Measurements from ENCODE around the gene CYSLTR2. TPM values are rescaled to one million over a fixed set of nuclear protein-coding genes. Genes with fewer than 3 reads are reported as not detected.

Gene CYSLTR2
- total and polyA plus RNA-seq, 2 donors (not counting 1 experiment from before 2014, with no cell fraction given) = 0.09 TPM; not detected in 1

- Histone ChIP-seq H3K36me3 (replicated peaks in 1 of 2; ENCODE audit: control extremely low read depth in 1 of 2, control insufficient read depth in 1 of 2, extremely low read depth in 1 of 2, insufficient read depth in 2 of 2, low read length in 1 of 2) (no peaks in the 10 kb centered on the region), H3K4me3 (ENCODE audit: control extremely low read depth in 1 of 5, extremely low read depth in 1 of 5, insufficient read depth in 1 of 5, low read depth in 2 of 5, low read length in 4 of 5) (no peak overlapping the region), H3K9me3 (ENCODE audit: control extremely low read depth in 1 of 3, control insufficient read depth in 2 of 3, insufficient read depth in 1 of 3, low read length in 2 of 3) (peaks cover 0 to 8% (median 4%) of the 10 kb centered on the region in 3 donors), H3K79me2 (ENCODE audit: control insufficient read depth, insufficient read depth, low read length) (no peaks in the 10 kb centered on the region), H3K4me1 (ENCODE audit: control insufficient read depth in 2 of 2, insufficient read depth in 2 of 2, low read length in 2 of 2) (no peaks in the 10 kb centered on the region), H3K27ac (ENCODE audit: low read length in 2 of 2) (no peak overlapping the region), H3K4me2 (replicated peaks; ENCODE audit: low read depth, low read length, poor library complexity, severe bottlenecking) (no peak overlapping the region), H3K27me3 (replicated peaks in 1 of 4; ENCODE audit: control extremely low read depth in 1 of 4, control insufficient read depth in 3 of 4, insufficient read depth in 4 of 4, low read length in 3 of 4) (peaks cover 0 to 5% (median 0%) of the 10 kb centered on the region in 4 experiments), H4K20me1 (ENCODE audit: control insufficient read depth, insufficient read depth, low read length, poor library complexity, severe bottlenecking) (no peaks in the 10 kb centered on the region), H3K9ac (ENCODE audit: low read length) (no peak overlapping the region), H2AFZ (ENCODE audit: insufficient read depth, low read depth, low read length, poor library complexity, severe bottlenecking) (no peak overlapping the region)
- no peak for DNase-seq
- 92% methylated on average over 1 of the region's 6 CpGs for WGBS (ENCODE audit: insufficient coverage)
- Mint-ChIP-seq H3K4me3 (no peak overlapping the region), H3K9me3 (ENCODE audit: insufficient read depth) (peaks cover 7% of the 10 kb centered on the region), H3K4me1 (no peaks in the 10 kb centered on the region), H3K27ac (no peak overlapping the region), H3K27me3 (peaks cover 22% of the 10 kb centered on the region)
- ChIA-PET POLR2A (no interaction called here), CTCF (no interaction called here)
- intact Hi-C loops (cut with micrococcal nuclease) = no loop called here
- TF ChIP-seq CTCF (IDR thresholded peaks at IDR 0.05) = no peak
- no peak for TF ChIP-seq EZH2 (IDR thresholded peaks at IDR 0.05; ENCODE audit: borderline replicate concordance, insufficient read depth, low read depth, low read length, poor library complexity, severe bottlenecking)
- no peak for ATAC-seq (ENCODE audit: low read depth)
These were observed 11.7 kb upstream of the CYSLTR2 start for GRCh38 chr13:48642061-48642460.

- ATAC-seq (ENCODE audit: low read depth) (no peak), DNase-seq (no peak)
- TF ChIP-seq EZH2 (IDR thresholded peaks at IDR 0.05; ENCODE audit: borderline replicate concordance, insufficient read depth, low read depth, low read length, poor library complexity, severe bottlenecking) (no peak), CTCF (IDR thresholded peaks at IDR 0.05) (no peak)
- Histone ChIP-seq H3K4me2 (replicated peaks; ENCODE audit: low read depth, low read length, poor library complexity, severe bottlenecking) (no peak overlapping the region), H3K4me3 (ENCODE audit: control extremely low read depth in 1 of 5, extremely low read depth in 1 of 5, insufficient read depth in 1 of 5, low read depth in 2 of 5, low read length in 4 of 5) (no peak overlapping the region), H2AFZ (ENCODE audit: insufficient read depth, low read depth, low read length, poor library complexity, severe bottlenecking) (no peak overlapping the region), H3K36me3 (replicated peaks in 1 of 2; ENCODE audit: control extremely low read depth in 1 of 2, control insufficient read depth in 1 of 2, extremely low read depth in 1 of 2, insufficient read depth in 2 of 2, low read length in 1 of 2) (no peaks in the 10 kb centered on the region), H3K27ac (ENCODE audit: low read length in 2 of 2) (no peak overlapping the region), H4K20me1 (ENCODE audit: control insufficient read depth, insufficient read depth, low read length, poor library complexity, severe bottlenecking) (no peaks in the 10 kb centered on the region), H3K4me1 (ENCODE audit: control insufficient read depth in 2 of 2, insufficient read depth in 2 of 2, low read length in 2 of 2) (no peaks in the 10 kb centered on the region), H3K27me3 (replicated peaks in 1 of 4; ENCODE audit: control extremely low read depth in 1 of 4, control insufficient read depth in 3 of 4, insufficient read depth in 4 of 4, low read length in 3 of 4) (peaks cover 0 to 9% (median 0%) of the 10 kb centered on the region in 4 experiments), H3K9ac (ENCODE audit: low read length) (no peak overlapping the region), H3K9me3 (ENCODE audit: control extremely low read depth in 1 of 3, control insufficient read depth in 2 of 3, insufficient read depth in 1 of 3, low read length in 2 of 3) (peaks cover 0 to under 1% (median 0%) of the 10 kb centered on the region in 3 donors), H3K79me2 (ENCODE audit: control insufficient read depth, insufficient read depth, low read length) (no peaks in the 10 kb centered on the region)
- ChIA-PET POLR2A (no interaction called here), CTCF (no interaction called here)
- intact Hi-C loops (cut with micrococcal nuclease) = no loop called here
- H3K4me1 Mint-ChIP-seq = no peaks in the 10 kb centered on the region
- H3K4me3 Mint-ChIP-seq = no peak overlapping the region
- H3K27ac Mint-ChIP-seq = no peak overlapping the region
- no CpG with 5 or more reads among the region's 1 CpG for WGBS (ENCODE audit: insufficient coverage)
- H3K27me3 Mint-ChIP-seq = peaks cover 24% of the 10 kb centered on the region
- peaks cover 5% of the 10 kb centered on the region for H3K9me3 Mint-ChIP-seq (ENCODE audit: insufficient read depth)
These were observed 10.6 kb upstream of the CYSLTR2 start for GRCh38 chr13:48643159-48643558.

All from B cell (primary cell).